ENCODE data around the gene FCHSD1. TPM values are rescaled to one million over a fixed set of nuclear protein-coding genes. Genes with fewer than 3 reads are reported as not detected.
A peak's percentile ranks its signal among the peaks of the same experiment; 100 is the strongest.
"Not testable (repeated sequence)": the region's sequence is repeated elsewhere in the genome, so short reads cannot be mapped to it uniquely, and the experiment has no call there.

Gene FCHSD1
- total RNA-seq, 1 experiment from 2014 or later = 17.3 TPM

DNA sequence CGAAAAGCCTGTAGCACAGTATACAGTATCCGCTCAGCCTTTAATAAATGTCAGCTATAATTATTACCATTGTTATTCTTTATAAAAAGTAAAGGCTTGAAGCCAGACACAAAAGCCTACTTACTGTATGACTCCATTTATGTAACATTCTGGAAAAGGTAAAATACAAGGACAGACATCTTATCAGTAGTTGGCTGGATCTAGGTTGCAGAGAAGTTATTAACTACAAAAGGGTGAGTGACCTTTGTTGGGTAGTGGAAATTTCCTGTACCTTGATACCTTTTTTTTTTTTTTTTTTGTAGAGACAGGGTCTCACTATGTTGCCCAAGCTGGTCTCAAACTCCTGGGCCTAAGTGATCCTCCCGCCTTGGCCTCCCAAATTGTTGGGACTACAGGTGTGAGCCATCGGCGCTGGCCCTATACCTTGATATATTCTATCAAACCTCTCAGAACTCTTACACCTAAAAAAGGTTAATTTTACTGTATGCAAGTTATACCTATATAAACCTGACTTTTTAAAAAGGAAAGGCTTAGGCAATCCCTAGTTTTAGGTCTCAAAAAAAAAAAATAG lies 20.6 kb downstream of the FCHSD1 start:
- peaks cover 19% of the 10 kb centered on the region for H3K36me3 ChIP-seq (replicated peaks; ENCODE audit: control insufficient read depth, insufficient read depth, low read length)
- H3K4me3 ChIP-seq (ENCODE audit: insufficient read depth, low read depth, low read length) = no peak overlapping the region
- H3K27me3 ChIP-seq (ENCODE audit: control insufficient read depth, insufficient read depth, low read length) = no peaks in the 10 kb centered on the region
- DNase-seq = no peak

DNA sequence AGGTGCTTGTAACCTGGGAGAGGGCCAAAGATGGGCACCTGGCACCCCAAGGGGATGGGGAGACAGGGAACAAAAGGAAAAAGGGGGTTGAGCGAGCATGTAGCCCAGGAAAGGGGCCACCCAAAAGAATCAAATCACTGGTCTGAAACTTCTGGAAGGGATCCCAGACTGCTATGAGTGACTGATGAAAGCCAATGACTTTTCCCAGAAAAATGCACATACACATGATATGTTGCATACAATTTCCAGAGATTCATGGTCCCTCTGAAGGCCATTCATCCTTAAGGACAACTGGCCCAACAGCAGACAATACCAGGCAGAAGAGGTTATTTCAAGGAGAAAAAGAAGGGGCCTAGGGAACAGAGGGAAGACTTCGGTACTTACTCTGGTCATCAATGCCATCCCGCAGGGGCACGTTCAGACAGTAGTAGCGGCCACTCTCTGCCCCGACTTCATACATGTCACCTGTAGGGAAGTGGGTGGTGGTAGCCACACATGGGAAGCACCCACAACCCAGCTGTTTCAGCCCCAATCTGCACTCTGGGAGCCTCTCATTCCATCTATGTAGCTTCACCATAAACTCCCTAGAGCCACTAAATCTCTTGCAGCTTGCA lies 22.9 kb downstream of the FCHSD1 start:
- DNase-seq = no peak
- Histone ChIP-seq H3K36me3 (replicated peaks; ENCODE audit: control insufficient read depth, insufficient read depth, low read length) (peaks cover 28% of the 10 kb centered on the region), H3K4me3 (ENCODE audit: insufficient read depth, low read depth, low read length) (no peak overlapping the region), H3K27me3 (ENCODE audit: control insufficient read depth, insufficient read depth, low read length) (no peaks in the 10 kb centered on the region)

DNA sequence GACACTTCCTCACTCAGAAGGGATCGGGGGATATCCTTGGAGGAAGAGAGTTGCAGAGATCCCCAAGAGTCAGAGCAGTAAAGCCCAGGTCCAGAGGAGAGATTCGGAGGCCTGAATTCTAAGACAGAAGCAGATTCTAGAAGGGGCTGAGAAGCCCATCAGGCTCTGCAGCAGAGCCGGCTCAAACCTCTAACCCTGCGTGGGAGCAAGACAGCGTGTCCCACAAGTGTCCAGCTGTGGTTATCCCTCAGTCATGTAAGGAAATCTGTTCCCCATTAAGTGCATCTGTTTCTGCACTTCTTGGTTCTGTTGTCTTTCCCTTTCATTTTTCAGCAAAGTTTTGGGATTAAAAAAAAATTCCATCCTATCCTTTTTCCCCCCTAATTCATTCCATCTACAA lies 27.6 kb downstream of the FCHSD1 start:
- DNase-seq = no peak
- Histone ChIP-seq H3K4me3 (ENCODE audit: insufficient read depth, low read depth, low read length) (no peak overlapping the region), H3K27me3 (ENCODE audit: control insufficient read depth, insufficient read depth, low read length) (no peaks in the 10 kb centered on the region), H3K36me3 (replicated peaks; ENCODE audit: control insufficient read depth, insufficient read depth, low read length) (peaks cover 32% of the 10 kb centered on the region)

DNA sequence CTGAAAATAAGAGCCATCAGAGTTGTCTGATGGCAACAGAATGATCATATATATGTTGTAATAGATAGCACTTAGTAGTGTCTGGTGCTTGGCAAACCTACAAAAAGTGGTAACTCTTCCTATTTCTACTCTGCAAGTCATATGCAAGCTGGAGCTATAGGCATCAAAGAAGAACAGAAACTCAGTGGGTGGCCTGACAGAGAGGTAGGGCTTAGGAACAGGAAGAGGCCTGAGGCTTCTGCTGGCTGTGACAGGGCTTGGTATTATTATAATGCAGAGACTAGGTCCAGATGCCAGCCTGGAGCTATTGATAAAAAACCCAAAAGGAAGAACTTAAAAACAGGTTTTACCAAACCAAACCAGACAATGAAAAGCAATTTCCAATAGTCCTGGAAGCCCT lies 28.0 kb downstream of the FCHSD1 start:
- Histone ChIP-seq H3K27me3 (ENCODE audit: control insufficient read depth, insufficient read depth, low read length) (no peaks in the 10 kb centered on the region), H3K36me3 (replicated peaks; ENCODE audit: control insufficient read depth, insufficient read depth, low read length) (peaks cover 27% of the 10 kb centered on the region), H3K4me3 (ENCODE audit: insufficient read depth, low read depth, low read length) (no peak overlapping the region)
- no peak for DNase-seq

DNA sequence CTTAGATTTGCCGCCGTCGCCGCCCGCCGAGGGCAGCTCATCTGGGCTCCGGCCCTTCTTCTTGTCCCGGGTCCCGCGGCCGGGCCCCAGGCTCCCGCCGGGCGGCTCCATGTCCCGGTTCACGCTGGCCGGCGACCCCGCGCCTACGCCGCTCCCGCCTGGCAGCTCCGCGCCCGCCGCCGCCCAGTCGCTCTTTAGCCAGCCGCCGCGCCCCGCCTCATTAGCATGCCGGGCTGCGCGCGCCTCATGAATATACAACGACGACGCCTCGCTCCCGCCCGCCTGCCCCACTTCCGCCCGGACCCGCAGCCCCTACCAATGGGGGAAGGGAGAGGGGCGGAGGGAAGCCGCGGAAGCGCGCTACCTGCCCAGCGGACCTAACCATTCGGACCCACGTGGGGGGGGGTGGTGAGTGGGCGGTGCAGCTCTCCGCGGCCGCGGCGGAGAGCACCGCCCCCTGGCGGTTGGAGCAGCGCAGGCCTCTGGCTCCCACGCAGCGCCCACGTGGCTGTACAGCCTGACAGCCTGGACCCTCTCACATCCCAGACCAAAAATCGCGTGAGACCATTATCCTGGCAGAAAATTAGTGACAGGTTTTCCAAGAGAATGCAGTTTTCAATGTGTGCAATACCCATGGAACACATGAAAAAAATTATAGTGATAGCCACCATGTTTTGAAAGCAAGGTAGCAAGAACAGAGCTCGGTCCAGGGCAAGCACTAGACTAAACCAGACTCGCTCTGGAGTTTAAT lies 32.2 kb downstream of the FCHSD1 start, which contains the start of gene DIAPH1:
Gene DIAPH1, minus strand, starts transcription at position 197 of the 751 bp plus-strand sequence. Its CDS starts 86 bp downstream, at position 111.
- peaks cover 10% of the 10 kb centered on the region for H3K36me3 ChIP-seq (replicated peaks; ENCODE audit: control insufficient read depth, insufficient read depth, low read length)
- H3K4me3 ChIP-seq (ENCODE audit: insufficient read depth, low read depth, low read length) = peak within 1 kb of the TSS; percentile 89
- DNase-seq = peak; percentile 97
- no peaks in the 10 kb centered on the region for H3K27me3 ChIP-seq (ENCODE audit: control insufficient read depth, insufficient read depth, low read length)

DNA sequence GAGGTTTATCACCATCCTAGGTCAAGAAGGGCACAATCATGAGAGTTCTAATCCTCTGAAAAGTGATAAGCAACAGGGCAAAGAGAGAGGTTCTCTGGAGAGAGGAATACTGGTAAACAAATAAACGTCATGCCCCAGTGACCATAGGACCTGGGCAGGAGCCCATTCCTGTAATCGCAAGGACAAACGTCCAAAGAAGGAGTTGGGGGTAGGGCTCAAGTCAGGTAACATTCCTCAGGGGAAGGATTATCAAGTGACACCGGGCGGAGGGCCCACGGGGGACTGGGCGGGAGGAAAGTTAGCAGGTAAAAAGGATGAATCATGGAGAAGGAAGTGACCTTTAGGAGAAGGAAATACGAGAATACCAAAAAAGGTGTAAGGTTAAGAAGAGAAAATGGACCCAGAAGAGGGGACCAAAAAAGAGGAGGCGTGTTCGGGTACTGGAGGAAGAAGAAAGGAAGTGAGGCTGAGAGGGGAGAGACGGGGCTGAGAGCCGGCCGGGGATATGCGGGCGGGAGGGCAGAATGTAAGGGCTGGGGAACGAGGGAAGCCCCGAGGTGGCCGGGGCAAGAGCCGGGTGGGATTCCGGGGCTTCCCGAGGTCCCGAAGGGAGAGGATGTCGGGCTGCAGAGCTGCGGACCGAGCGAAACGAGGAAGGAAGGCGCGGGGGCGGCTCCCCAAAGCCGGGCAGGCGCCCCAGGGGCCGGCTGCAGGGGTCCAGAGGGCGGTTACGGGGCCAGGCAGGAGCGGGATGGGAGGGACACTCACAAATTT lies 33.0 kb downstream of the FCHSD1 start:
- H3K4me3 ChIP-seq (ENCODE audit: insufficient read depth, low read depth, low read length) = peak overlapping the region; percentile 89
- DNase-seq = peak; percentile 72
- peaks cover 8% of the 10 kb centered on the region for H3K36me3 ChIP-seq (replicated peaks; ENCODE audit: control insufficient read depth, insufficient read depth, low read length)
- H3K27me3 ChIP-seq (ENCODE audit: control insufficient read depth, insufficient read depth, low read length) = no peaks in the 10 kb centered on the region

DNA sequence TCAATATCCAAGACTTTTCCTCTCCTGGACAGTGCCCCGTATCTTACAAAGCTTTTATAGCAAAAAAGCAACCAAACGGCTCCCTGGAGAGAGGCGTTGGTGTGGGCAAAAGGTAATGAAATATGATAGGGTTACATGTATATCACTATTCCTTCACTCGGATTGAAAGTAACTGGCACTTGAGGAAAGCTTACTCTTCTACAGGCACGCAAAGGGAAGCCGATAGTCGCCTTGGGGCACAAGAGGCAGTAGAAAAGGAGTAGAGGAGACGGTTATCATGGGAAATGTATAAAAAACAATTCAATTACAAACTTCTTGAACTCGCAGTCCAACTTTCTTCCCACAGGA lies 33.6 kb downstream of the FCHSD1 start:
- Histone ChIP-seq H3K4me3 (ENCODE audit: insufficient read depth, low read depth, low read length) (peak overlapping the region; percentile 89), H3K27me3 (ENCODE audit: control insufficient read depth, insufficient read depth, low read length) (no peaks in the 10 kb centered on the region), H3K36me3 (replicated peaks; ENCODE audit: control insufficient read depth, insufficient read depth, low read length) (peaks cover 8% of the 10 kb centered on the region)
- no peak for DNase-seq

DNA sequence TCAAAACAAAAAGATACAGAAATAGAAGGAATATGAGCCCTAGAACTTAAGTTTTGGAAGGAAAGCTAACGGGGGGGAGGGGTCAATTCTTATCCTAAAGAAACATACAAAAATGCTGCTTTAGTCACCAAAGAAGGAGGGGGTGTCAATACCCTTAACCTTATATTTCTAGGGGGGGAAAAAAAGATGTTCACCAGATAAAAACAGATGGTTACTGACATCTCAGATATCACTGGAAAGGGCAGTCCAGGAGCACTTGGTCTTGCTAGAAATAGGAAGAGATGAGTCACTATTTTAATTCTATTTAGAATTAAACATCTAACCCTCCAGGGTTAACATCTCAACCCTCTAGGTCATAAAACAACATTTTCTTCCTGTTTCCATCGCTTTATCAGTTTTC lies 34.1 kb downstream of the FCHSD1 start:
- DNase-seq = no peak
- no peak overlapping the region for H3K4me3 ChIP-seq (ENCODE audit: insufficient read depth, low read depth, low read length)
- H3K27me3 ChIP-seq (ENCODE audit: control insufficient read depth, insufficient read depth, low read length) = no peaks in the 10 kb centered on the region
- H3K36me3 ChIP-seq (replicated peaks; ENCODE audit: control insufficient read depth, insufficient read depth, low read length) = peaks cover 8% of the 10 kb centered on the region

DNA sequence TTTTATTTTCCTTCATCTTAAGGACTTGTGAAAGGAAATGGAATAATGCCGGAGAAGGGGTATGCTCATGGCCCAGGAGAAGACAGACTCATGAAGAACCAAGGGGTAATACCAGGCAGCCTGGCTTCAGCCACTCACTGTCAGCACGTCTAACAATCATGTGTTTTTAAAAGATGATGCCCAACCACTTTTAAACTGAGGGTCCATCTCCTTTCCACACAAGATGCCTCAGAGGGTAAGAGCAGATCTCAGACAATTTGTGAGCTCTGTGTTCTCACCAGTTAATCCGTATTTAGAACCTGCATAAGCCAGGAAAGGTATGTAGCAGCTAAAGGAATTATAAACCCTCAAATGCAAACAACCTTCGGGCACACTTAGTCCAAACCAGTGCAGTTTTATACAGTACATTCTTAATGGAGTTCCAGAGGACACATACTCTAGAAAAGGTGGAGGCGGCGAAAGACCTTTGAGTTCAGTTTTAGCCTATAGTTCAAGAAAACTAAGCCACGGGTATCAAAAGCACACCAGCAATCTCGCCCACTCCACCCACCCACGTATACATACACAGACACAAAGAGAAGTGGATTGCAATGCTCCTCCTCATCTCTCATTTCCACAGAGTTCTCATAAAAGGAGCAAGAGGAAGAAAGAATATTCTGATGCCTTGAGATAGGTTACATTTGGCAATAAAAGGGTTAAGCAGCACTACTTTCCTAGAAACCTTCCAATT lies 35.1 kb downstream of the FCHSD1 start:
- Histone ChIP-seq H3K36me3 (replicated peaks; ENCODE audit: control insufficient read depth, insufficient read depth, low read length) (peaks cover 3% of the 10 kb centered on the region), H3K27me3 (ENCODE audit: control insufficient read depth, insufficient read depth, low read length) (no peaks in the 10 kb centered on the region), H3K4me3 (ENCODE audit: insufficient read depth, low read depth, low read length) (no peak overlapping the region)
- DNase-seq = no peak

DNA sequence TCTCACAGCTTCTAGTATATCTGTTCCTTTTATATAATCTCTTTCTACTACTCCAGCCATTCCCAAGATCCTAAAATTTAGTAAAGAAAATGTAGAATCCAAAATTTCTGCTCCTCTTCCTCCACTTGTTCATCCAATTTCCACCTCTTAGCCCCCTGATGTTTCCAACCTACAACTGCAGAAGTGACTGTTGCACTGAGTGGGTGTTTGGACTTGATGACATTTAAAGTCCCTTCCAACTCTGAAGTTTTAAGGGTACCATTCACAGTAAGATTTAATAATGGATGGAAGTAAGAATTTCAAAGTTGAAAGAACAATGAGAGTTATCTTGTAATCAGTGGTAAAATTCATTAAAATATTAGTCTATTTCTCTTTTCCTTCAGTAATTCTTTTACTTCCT lies 37.9 kb downstream of the FCHSD1 start:
- H3K27me3 ChIP-seq (ENCODE audit: control insufficient read depth, insufficient read depth, low read length) = no peaks in the 10 kb centered on the region
- H3K4me3 ChIP-seq (ENCODE audit: insufficient read depth, low read depth, low read length) = no peak overlapping the region
- H3K36me3 ChIP-seq (replicated peaks; ENCODE audit: control insufficient read depth, insufficient read depth, low read length) = no peaks in the 10 kb centered on the region; the same call in none of the 2 replicates
- no peak for DNase-seq

DNA sequence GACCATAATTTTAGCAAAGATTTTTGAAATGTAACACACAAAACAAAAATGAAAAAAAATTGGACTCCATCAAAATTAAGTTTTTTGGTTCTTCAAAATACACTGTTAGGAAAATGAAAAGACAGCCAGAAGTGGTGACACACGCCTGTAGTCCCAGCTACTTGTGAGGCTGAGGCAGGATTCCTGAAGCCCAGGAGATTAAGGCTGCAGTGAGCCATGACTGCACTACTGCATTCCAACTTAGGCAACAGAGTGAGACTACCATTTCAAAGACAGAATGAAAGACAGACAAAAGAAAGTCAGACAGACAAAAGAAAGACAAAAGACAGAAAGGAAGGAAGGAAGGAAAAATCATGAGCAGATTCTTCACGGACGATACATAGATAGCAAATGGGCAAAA lies 39.9 kb downstream of the FCHSD1 start:
- no peak for DNase-seq
- Histone ChIP-seq H3K36me3 (replicated peaks; ENCODE audit: control insufficient read depth, insufficient read depth, low read length) (no peaks in the 10 kb centered on the region; the same call in none of the 2 replicates), H3K27me3 (ENCODE audit: control insufficient read depth, insufficient read depth, low read length) (no peaks in the 10 kb centered on the region), H3K4me3 (ENCODE audit: insufficient read depth, low read depth, low read length) (no peak overlapping the region)

DNA sequence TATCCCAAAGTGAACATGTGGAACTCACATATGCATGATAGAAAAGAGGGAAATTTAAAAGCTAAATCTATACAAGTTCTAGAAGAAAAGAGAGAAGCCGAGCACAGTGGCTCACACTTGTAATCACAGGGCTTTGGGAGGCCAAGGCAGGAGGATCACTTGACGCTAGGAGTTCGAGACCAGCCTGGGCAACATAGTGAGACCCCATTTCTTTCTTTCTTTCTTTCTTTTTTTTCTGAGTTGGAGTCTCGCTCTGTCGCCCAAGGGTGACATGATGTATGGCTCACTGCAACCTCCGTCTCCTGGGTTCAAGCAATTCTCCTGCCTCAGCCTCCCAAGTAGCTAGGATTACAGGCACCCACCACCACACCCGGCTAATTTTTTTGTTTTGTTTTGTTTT lies 41.3 kb downstream of the FCHSD1 start:
- H3K36me3 ChIP-seq (replicated peaks; ENCODE audit: control insufficient read depth, insufficient read depth, low read length); DNase-seq; H3K27me3 ChIP-seq (ENCODE audit: control insufficient read depth, insufficient read depth, low read length); H3K4me3 ChIP-seq (ENCODE audit: insufficient read depth, low read depth, low read length): not testable (repeated sequence)

DNA sequence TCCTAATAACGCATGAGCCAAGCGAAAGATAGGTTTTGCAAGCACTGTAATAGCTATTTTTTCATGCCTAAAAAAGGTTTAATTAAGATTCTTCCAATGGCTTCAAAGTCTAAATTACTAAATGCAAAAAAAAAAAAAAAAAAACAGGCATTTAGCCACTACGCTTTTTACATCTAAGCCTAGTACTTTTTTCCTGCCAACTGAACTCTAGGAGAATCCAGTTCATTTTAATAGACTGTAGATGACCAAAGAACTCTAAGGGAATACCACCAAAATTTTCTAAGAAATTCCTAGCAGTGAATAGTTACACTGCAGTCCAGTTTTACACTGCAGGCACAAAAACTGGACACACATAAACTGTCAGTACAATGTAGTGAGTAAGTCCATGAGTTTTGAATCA lies 42.2 kb downstream of the FCHSD1 start:
- no peak overlapping the region for H3K4me3 ChIP-seq (ENCODE audit: insufficient read depth, low read depth, low read length)
- no peak for DNase-seq

DNA sequence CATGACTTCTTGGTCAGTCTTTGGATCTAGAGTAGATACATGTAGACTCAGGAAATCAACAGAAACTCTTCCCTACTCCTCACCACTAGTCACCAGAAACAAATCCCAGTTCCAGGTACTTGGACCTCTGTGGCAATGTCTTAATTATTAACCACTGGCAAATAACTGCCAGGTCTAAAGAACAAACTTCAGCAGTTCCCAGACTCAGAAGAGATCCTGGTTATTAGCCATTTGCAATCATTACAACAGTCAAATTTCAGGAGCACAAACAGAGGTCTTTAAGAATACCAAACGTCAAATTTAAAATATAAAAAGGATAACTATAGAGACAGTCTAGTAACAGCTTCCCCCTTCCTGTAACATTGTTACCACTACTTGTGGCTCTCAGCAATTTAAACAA lies 42.7 kb downstream of the FCHSD1 start:
- no peak for DNase-seq
- H3K36me3 ChIP-seq (replicated peaks; ENCODE audit: control insufficient read depth, insufficient read depth, low read length) = no peaks in the 10 kb centered on the region
- no peaks in the 10 kb centered on the region for H3K27me3 ChIP-seq (ENCODE audit: control insufficient read depth, insufficient read depth, low read length)
- H3K4me3 ChIP-seq (ENCODE audit: insufficient read depth, low read depth, low read length) = no peak overlapping the region

More for the DNA sequence above, 42.2 kb downstream of the FCHSD1 start:
- Histone ChIP-seq H3K27me3 (ENCODE audit: control insufficient read depth, insufficient read depth, low read length) (no peaks in the 10 kb centered on the region), H3K36me3 (replicated peaks; ENCODE audit: control insufficient read depth, insufficient read depth, low read length) (no peaks in the 10 kb centered on the region)

Measured in H7 (cell line).